ENCODE data around the gene BCL2L13. TPM values are rescaled to one million over a fixed set of nuclear protein-coding genes. Genes with fewer than 3 reads are reported as not detected.

Gene BCL2L13
- total and polyA plus RNA-seq, 2 experiments from 2014 or later = 34.4 to 38.6 TPM

- H3K9me2 ChIP-seq (replicated peaks; ENCODE audit: insufficient read depth) = no peaks in the 10 kb centered on the region
- H3K36me3 ChIP-seq (replicated peaks; ENCODE audit: insufficient read depth, low read depth) = no peaks in the 10 kb centered on the region
- no peaks in the 10 kb centered on the region for H3K79me2 ChIP-seq
- no peak overlapping the region for H2AFZ ChIP-seq
- no peak for TF ChIP-seq CTCF (IDR thresholded peaks at IDR 0.05; ENCODE audit: poor library complexity)
- TF ChIP-seq EZH2 (IDR thresholded peaks at IDR 0.05; ENCODE audit: borderline replicate concordance) = no peak
- no peak for TF ChIP-seq EZH2phosphoT487 (IDR thresholded peaks at IDR 0.05; ENCODE audit: low read depth, severe bottlenecking, unreplicated experiment)
- no peaks in the 10 kb centered on the region for H4K20me1 ChIP-seq (ENCODE audit: insufficient read depth, poor library complexity, severe bottlenecking)
- H3K9me3 ChIP-seq (ENCODE audit: low read depth) = no peaks in the 10 kb centered on the region
- WGBS (ENCODE audit: low lambda C conversion rate, missing lambda C conversion rate) = 62% methylated on average over 8 of the region's 8 CpGs
- H3K27ac ChIP-seq = peak overlapping the region; percentile 76
- no peaks in the 10 kb centered on the region for H3K4me1 ChIP-seq (ENCODE audit: insufficient read depth)
- H3K4me2 ChIP-seq = peak overlapping the region; percentile 36
- H3K4me3 ChIP-seq = no peak overlapping the region
- no peak for DNase-seq (ENCODE audit: low spot score)
- no peaks in the 10 kb centered on the region for H3K27me3 ChIP-seq
These were observed 86.3 kb downstream of the BCL2L13 start for GRCh38 chr22:17724678-17725499.

- no peak for DNase-seq (ENCODE audit: low spot score)
- Histone ChIP-seq H4K20me1 (ENCODE audit: insufficient read depth, poor library complexity, severe bottlenecking) (no peaks in the 10 kb centered on the region), H2AFZ (no peak overlapping the region), H3K27ac (peak overlapping the region; percentile 76), H3K4me2 (peak overlapping the region; percentile 36), H3K79me2 (no peaks in the 10 kb centered on the region), H3K9me3 (ENCODE audit: low read depth) (no peaks in the 10 kb centered on the region), H3K9me2 (replicated peaks; ENCODE audit: insufficient read depth) (no peaks in the 10 kb centered on the region), H3K27me3 (no peaks in the 10 kb centered on the region), H3K4me3 (no peak overlapping the region), H3K4me1 (ENCODE audit: insufficient read depth) (no peaks in the 10 kb centered on the region), H3K36me3 (replicated peaks; ENCODE audit: insufficient read depth, low read depth) (no peaks in the 10 kb centered on the region)
- no peak for TF ChIP-seq EZH2phosphoT487 (IDR thresholded peaks at IDR 0.05; ENCODE audit: low read depth, severe bottlenecking, unreplicated experiment)
- TF ChIP-seq CTCF (IDR thresholded peaks at IDR 0.05; ENCODE audit: poor library complexity) = no peak
- no peak for TF ChIP-seq EZH2 (IDR thresholded peaks at IDR 0.05; ENCODE audit: borderline replicate concordance)
These were observed 86.9 kb downstream of the BCL2L13 start for GRCh38 chr22:17725500-17725796.

- no peak for TF ChIP-seq EZH2phosphoT487 (IDR thresholded peaks at IDR 0.05; ENCODE audit: low read depth, severe bottlenecking, unreplicated experiment)
- no peak for TF ChIP-seq EZH2 (IDR thresholded peaks at IDR 0.05; ENCODE audit: borderline replicate concordance)
- TF ChIP-seq CTCF (IDR thresholded peaks at IDR 0.05; ENCODE audit: poor library complexity) = no peak
These were observed 87.7 kb downstream of the BCL2L13 start for GRCh38 chr22:17726006-17726927.

More at GRCh38 chr22:17726006-17726927, 87.7 kb downstream of the BCL2L13 start:
- Histone ChIP-seq H3K4me2 (no peak overlapping the region), H3K9me3 (ENCODE audit: low read depth) (no peaks in the 10 kb centered on the region), H3K36me3 (replicated peaks; ENCODE audit: insufficient read depth, low read depth) (no peaks in the 10 kb centered on the region), H2AFZ (no peak overlapping the region), H3K4me3 (no peak overlapping the region), H4K20me1 (ENCODE audit: insufficient read depth, poor library complexity, severe bottlenecking) (no peaks in the 10 kb centered on the region), H3K9me2 (replicated peaks; ENCODE audit: insufficient read depth) (no peaks in the 10 kb centered on the region), H3K27ac (no peak overlapping the region), H3K27me3 (no peaks in the 10 kb centered on the region), H3K4me1 (ENCODE audit: insufficient read depth) (no peaks in the 10 kb centered on the region), H3K79me2 (no peaks in the 10 kb centered on the region)
- no peak for DNase-seq (ENCODE audit: low spot score)
- 87% methylated on average over 13 of the region's 13 CpGs for WGBS (ENCODE audit: low lambda C conversion rate, missing lambda C conversion rate)

Measured in hepatocyte (in vitro differentiated cells).